HG03139 (cell line): ENCODE data around the gene DGCR2.
"Not testable (repeated sequence)": the region's sequence is repeated elsewhere in the genome, so short reads cannot be mapped to it uniquely, and the experiment has no call there.

Experiments
- ATAC-seq: cut with Tn5 transposase; IDR thresholded peaks from one replicate; pipeline ENCODE4 v1.9.1; 2021; ENCODE audit not compliant: unreplicated experiment

DGCR2 gene

GRCh38 chr22:18988958-18989357, 133.3 kb downstream of the DGCR2 start:
- ATAC-seq = no peak

DNA sequence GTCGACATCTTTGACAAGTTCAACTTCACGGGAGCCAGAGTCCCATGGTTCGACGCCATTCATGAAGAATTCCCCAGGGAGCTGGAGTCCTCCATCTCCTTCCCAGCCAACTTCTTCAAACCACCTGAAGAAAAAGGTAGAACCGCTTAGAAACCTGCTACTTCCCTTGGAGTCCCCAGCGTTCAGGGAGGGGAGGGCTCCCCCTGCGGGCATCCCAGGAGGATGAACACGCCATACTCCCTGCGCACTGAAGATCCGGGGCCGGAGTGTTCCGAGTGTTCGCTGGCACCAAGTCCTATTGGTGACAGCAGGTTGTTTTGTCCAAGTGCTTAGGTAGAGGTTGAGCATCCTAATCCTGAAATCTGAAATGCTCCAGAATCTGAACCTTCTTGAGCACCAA, 134.4 kb downstream of the DGCR2 start:
- no peak for ATAC-seq

GRCh38 chr22:18987114-18987513, 135.1 kb downstream of the DGCR2 start:
- not testable (repeated sequence) for ATAC-seq
